ENCODE data around the gene CEP152. TPM values are rescaled to one million over a fixed set of nuclear protein-coding genes. Genes with fewer than 3 reads are reported as not detected.

CEP152 gene
- polyA plus RNA-seq, 1 experiment = 1.7 TPM

- Histone ChIP-seq H3K4me3 (ENCODE audit: low read depth, low read length) (no peak overlapping the region), H3K27me3 (ENCODE audit: control insufficient read depth, insufficient read depth, low read length) (no peaks in the 10 kb centered on the region), H3K27ac (ENCODE audit: low read depth, low read length) (no peak overlapping the region), H3K9me3 (ENCODE audit: control insufficient read depth, insufficient read depth, low read length) (0 out of 2 replicates have a peak, but pooled peaks cover 5% of the 10 kb centered on the region)
- POLR2A ChIA-PET = no interaction called here
- DNase-seq (ENCODE audit: low read depth, low spot score) = no peak
- CTCF ChIA-PET = no interaction called here
- TF ChIP-seq, protein P1, sequence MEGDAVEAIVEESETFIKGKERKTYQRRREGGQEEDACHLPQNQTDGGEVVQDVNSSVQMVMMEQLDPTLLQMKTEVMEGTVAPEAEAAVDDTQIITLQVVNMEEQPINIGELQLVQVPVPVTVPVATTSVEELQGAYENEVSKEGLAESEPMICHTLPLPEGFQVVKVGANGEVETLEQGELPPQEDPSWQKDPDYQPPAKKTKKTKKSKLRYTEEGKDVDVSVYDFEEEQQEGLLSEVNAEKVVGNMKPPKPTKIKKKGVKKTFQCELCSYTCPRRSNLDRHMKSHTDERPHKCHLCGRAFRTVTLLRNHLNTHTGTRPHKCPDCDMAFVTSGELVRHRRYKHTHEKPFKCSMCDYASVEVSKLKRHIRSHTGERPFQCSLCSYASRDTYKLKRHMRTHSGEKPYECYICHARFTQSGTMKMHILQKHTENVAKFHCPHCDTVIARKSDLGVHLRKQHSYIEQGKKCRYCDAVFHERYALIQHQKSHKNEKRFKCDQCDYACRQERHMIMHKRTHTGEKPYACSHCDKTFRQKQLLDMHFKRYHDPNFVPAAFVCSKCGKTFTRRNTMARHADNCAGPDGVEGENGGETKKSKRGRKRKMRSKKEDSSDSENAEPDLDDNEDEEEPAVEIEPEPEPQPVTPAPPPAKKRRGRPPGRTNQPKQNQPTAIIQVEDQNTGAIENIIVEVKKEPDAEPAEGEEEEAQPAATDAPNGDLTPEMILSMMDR (IDR thresholded peaks at IDR 0.05; ENCODE audit: low read depth, low read length) = no peak
These were observed 17.6 kb upstream of the CEP152 start for GRCh38 chr15:48828471-48828870.

GRCh38 chr15:48825075-48825474, 14.2 kb upstream of the CEP152 start:
- POLR2A ChIA-PET = no interaction called here
- TF ChIP-seq, protein P1 (IDR thresholded peaks at IDR 0.05; ENCODE audit: low read depth, low read length) = no peak
- Histone ChIP-seq H3K27me3 (ENCODE audit: control insufficient read depth, insufficient read depth, low read length) (no peaks in the 10 kb centered on the region), H3K4me3 (ENCODE audit: low read depth, low read length) (no peak overlapping the region), H3K9me3 (ENCODE audit: control insufficient read depth, insufficient read depth, low read length) (no peaks in the 10 kb centered on the region), H3K27ac (ENCODE audit: low read depth, low read length) (no peak overlapping the region)
- no peak for DNase-seq (ENCODE audit: low read depth, low spot score)
- CTCF ChIA-PET = interaction anchor here (0.6 to 1.4 kb wide), 2 partner anchors 14 to 1162 kb away, joined by 3 to 4 read pairs; partner anchors contain the start of gene CEP152

DNA sequence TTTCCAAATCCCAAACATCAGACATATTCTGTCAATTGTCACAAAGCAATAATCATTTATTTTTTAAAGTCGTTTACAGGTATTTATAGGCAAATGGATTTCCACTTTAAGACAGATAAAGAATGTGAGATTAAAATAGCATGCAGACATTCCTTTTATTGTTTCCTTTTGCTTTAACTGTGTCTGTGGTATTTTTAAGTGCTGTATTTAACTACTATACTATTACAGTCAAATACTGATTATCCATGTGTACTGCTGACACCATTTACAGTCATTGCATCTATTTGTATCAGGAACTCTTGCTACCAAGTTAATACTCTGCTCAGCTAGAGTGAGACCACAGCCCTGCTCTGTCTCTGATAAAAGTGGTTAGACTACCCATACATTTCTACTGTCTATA, 12.8 kb upstream of the CEP152 start:
- ChIA-PET CTCF (interaction anchor here (0.6 to 1.2 kb wide), 2 partner anchors 23 to 1534 kb away, joined by 4 to 6 read pairs; no protein-coding TSS in a partner anchor), POLR2A (interaction anchor here (0.8 kb wide), 1 partner anchor 178 kb away, joined by 3 read pairs; the partner anchor contains the start of gene FBN1)
- no peaks in the 10 kb centered on the region for H3K9me3 ChIP-seq (ENCODE audit: control insufficient read depth, insufficient read depth, low read length)
- TF ChIP-seq, protein P1 (IDR thresholded peaks at IDR 0.05; ENCODE audit: low read depth, low read length) = no peak
- H3K27me3 ChIP-seq (ENCODE audit: control insufficient read depth, insufficient read depth, low read length) = no peaks in the 10 kb centered on the region
- H3K4me3 ChIP-seq (ENCODE audit: low read depth, low read length) = no peak overlapping the region
- DNase-seq (ENCODE audit: low read depth, low spot score) = no peak
- H3K27ac ChIP-seq (ENCODE audit: low read depth, low read length) = no peak overlapping the region

GRCh38 chr15:48823237-48823636, 12.4 kb upstream of the CEP152 start:
- no peak for DNase-seq (ENCODE audit: low read depth, low spot score)
- ChIA-PET POLR2A (interaction anchor here (0.8 kb wide), 1 partner anchor 178 kb away, joined by 3 read pairs; the partner anchor contains the start of gene FBN1), CTCF (interaction anchor here (0.6 to 1.2 kb wide), 2 partner anchors 22 to 1535 kb away, joined by 4 to 6 read pairs; no protein-coding TSS in a partner anchor)
- Histone ChIP-seq H3K4me3 (ENCODE audit: low read depth, low read length) (no peak overlapping the region), H3K27me3 (ENCODE audit: control insufficient read depth, insufficient read depth, low read length) (no peaks in the 10 kb centered on the region), H3K9me3 (ENCODE audit: control insufficient read depth, insufficient read depth, low read length) (no peaks in the 10 kb centered on the region), H3K27ac (ENCODE audit: low read depth, low read length) (no peak overlapping the region)
- TF ChIP-seq, protein P1 (IDR thresholded peaks at IDR 0.05; ENCODE audit: low read depth, low read length) = no peak

- Histone ChIP-seq H3K4me3 (ENCODE audit: low read depth, low read length) (no peak overlapping the region), H3K9me3 (ENCODE audit: control insufficient read depth, insufficient read depth, low read length) (no peaks in the 10 kb centered on the region), H3K27me3 (ENCODE audit: control insufficient read depth, insufficient read depth, low read length) (no peaks in the 10 kb centered on the region), H3K27ac (ENCODE audit: low read depth, low read length) (no peak overlapping the region)
- TF ChIP-seq, protein P1 (IDR thresholded peaks at IDR 0.05; ENCODE audit: low read depth, low read length) = no peak
- CTCF ChIA-PET = interaction anchor here (0.6 to 2.9 kb wide), 2 partner anchors 13 to 604 kb away, joined by 3 to 9 read pairs; no protein-coding TSS in a partner anchor
- no peak for DNase-seq (ENCODE audit: low read depth, low spot score)
- POLR2A ChIA-PET = no interaction called here
These were observed 3.4 kb upstream of the CEP152 start for GRCh38 chr15:48814286-48814685.
